Retinal pigment epithelial cell (primary cell): Measurements from ENCODE around the gene PAXX.
A peak's percentile ranks its signal among the peaks of the same experiment; 100 is the strongest.

Experiments used
- DNase-seq: peaks from one replicate; pipeline ENCODE4 v3.0.0-alpha.2; 2010; ENCODE audit warnings: low read depth
- H3K4me3 ChIP-seq: 2 replicates; pipeline ENCODE4 v1.5.1; 2011; ENCODE audit warnings: mild to moderate bottlenecking, low read length, control low read depth, moderate library complexity
- CTCF ChIP-seq: conservative IDR thresholded peaks from 2 replicates; pipeline ENCODE4 v1.5.1; 2011; ENCODE audit warnings: low read depth, low read length, control low read depth, inconsistent platforms

PAXX gene

DNA sequence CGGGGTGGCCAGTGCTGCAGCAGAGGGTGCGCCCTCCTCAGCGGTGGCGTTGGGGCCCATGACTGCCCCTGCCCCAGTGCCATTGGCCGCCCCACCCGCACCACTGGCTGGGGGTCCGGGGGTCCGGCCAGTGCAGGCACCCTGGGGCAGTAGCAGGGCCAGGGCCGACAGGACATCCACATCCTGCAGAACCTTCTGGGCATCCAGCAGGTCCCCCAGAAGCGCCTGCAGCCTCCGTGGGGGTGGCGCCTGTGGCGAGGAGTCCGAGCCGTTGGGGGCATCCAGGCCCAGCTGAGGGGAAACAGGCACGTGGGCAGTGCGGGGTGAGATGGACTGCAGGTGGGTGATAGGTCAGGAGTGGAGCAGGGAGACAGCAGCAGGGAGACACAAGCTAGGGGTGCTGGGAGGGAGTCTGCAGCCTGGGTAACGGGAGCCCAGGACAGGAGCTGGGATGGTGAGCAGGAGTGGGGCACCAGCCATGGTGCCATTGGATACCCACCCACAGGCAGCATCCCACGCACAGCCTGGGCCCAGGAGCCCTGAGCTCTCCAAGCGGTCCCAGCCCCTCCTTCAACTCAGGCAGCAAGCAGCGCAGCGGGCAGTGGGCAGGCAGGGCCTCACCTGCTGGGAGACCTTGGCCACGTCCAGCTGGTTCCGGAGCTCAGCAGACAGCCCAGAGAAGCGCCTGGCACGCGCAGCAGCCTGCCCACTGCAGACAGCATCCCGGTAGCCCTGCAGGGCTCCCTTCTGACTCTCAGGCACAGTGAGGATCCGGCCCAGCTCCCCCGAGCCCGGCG is 28.7 kb downstream of the PAXX start:
- no peak overlapping the region for H3K4me3 ChIP-seq
- TF ChIP-seq CTCF: no peak
- no peak for DNase-seq

DNA sequence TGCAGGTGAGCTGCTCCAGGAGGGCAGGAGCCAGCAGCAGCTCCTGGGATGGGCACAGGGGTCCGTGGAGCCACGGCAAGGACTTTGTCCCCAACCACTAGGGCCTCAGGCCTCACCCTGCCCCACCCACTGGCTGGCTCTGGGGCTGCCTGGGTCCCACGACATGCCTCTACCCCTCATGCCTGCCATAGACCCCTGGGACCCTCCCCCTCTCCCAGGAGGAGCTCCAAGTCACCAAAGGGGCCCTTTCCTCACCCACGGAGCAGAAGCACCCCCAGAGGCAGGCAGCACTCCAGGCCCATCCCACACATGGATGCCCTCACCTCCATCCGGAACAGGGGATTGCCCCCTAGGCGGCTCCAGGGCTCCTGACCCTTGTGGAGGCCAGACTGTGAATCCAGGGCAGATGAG is 29.4 kb downstream of the PAXX start:
- H3K4me3 ChIP-seq: no peak overlapping the region
- no peak for DNase-seq
- no peak for TF ChIP-seq CTCF

DNA sequence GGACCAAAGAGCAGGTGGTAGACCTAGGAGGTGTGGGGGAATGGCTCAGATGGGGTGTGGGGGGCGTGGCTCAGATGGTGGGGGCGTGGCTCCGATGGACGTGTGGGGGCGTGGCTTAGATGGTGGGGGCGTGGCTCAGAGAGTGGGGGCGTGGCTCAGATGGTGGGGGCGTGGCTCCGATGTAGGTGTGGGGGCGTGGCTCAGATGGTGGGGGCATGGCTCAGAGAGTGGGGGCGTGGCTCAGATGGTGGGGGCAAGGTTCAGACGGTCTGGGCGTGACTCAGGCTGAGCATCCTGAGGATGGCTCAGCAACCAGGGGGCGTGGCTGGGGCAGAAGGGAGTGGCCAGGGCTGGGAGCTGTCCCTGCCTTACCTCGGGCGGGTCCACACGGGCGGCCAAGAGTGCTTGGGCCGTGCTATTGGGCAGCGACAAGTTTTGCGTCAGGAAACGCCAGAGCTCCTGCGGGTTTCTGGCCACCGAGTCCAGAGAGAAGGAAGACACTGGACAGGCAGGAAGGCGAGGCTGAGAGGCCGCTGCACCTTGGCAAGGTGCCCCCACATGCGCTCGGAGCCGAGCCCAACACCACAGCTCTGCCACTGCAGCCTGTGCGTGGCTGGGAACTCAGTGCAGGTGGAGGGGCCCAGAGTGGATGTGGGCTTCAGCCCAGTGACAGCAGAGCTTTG is 29.9 kb downstream of the PAXX start:
- no peak for TF ChIP-seq CTCF
- H3K4me3 ChIP-seq: no peak overlapping the region
- no peak for DNase-seq

DNA sequence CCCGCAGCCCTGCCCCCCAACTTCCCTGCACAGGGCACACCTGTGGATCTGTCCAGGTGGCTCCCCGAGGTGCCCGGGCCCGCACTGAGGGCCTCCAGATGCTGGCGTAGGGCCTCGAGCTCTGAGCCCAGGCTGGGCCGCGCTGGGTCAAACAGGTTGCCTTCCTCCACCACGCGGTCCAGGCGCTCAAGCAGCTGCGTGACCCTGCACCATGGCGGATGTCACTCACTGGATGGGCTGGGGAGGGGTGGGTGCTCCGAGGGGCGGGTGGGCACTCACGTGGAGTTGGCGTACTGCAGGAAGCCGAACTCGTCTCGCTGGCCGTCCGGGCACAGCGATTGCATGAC is 30.4 kb downstream of the PAXX start:
- H3K4me3 ChIP-seq: no peak overlapping the region
- no peak for TF ChIP-seq CTCF
- DNase-seq: no peak

GRCh38 chr9:137023157-137023556 is 30.9 kb downstream of the PAXX start:
- no peak overlapping the region for H3K4me3 ChIP-seq
- DNase-seq: no peak
- no peak for TF ChIP-seq CTCF

- no peak for TF ChIP-seq CTCF
- H3K4me3 ChIP-seq: no peak overlapping the region
- no peak for DNase-seq
These were observed 31.4 kb downstream of the PAXX start for GRCh38 chr9:137023583-137023991.

DNA sequence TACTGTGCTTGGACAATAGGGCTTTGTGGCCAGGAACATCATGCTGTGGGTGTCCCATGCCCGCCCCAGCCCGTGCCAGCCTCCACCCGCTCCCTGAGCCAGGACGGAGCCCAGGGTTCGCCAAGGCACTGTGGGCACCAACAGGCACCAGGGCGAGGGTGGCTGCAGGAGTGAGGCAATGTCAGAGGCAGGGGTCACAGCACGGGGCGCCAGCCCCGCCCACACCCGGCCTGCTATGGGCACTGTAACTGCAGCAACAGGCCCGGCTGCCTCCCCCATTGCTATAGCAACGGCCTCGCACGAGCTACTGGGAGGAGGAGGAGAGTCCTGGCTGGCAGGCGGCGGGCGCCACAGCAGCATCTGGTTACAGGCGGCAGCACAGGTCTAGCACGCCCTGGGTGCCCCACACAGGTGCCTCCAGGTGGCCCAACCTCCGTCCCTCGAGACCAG is 33.3 kb downstream of the PAXX start:
- H3K4me3 ChIP-seq: no peak overlapping the region
- peak; percentile 78 for DNase-seq

More for the DNA sequence above, 33.3 kb downstream of the PAXX start:
- no peak for TF ChIP-seq CTCF
